Endodermal cell (in vitro differentiated cells): ENCODE data around the gene CYTH3. TPM values are rescaled to one million over a fixed set of nuclear protein-coding genes. Genes with fewer than 3 reads are reported as not detected.

ENCODE experiments used
- DNase-seq: peaks from one replicate; pipeline ENCODE4 v3.0.0-alpha.2; 2017
- H3K27ac ChIP-seq: 2 replicates; pipeline ENCODE4 v1.5.1; 2013; ENCODE audit warnings: mild to moderate bottlenecking, low read depth, low read length, moderate library complexity
- H3K27me3 ChIP-seq: 2 replicates; pipeline ENCODE4 v1.6.1; 2013; ENCODE audit warnings: mild to moderate bottlenecking, low read length, moderate library complexity; ENCODE audit not compliant: insufficient read depth, control insufficient read depth, poor library complexity, severe bottlenecking
- H3K36me3 ChIP-seq: 2 replicates; pipeline ENCODE4 v1.7.0; 2013; ENCODE audit warnings: mild to moderate bottlenecking, low read length, moderate library complexity; ENCODE audit not compliant: control insufficient read depth, insufficient read depth
- H3K4me1 ChIP-seq: one replicate; pipeline ENCODE4 v1.7.0; 2013; ENCODE audit warnings: low read length; ENCODE audit not compliant: control insufficient read depth, insufficient read depth
- H3K4me3 ChIP-seq: 2 replicates; pipeline ENCODE4 v1.5.1; 2013; ENCODE audit warnings: mild to moderate bottlenecking, low read length, moderate library complexity
- H3K9ac ChIP-seq: 2 replicates; pipeline ENCODE4 v1.6.1; 2013; ENCODE audit warnings: mild to moderate bottlenecking, low read length, moderate library complexity; ENCODE audit not compliant: poor library complexity, severe bottlenecking; ENCODE audit errors: extremely low read depth
- H3K9me3 ChIP-seq: 2 replicates; pipeline ENCODE4 v1.6.1; 2013; ENCODE audit warnings: mild to moderate bottlenecking, low read length, moderate library complexity; ENCODE audit not compliant: control insufficient read depth
- H3K27ac Mint-ChIP-seq: 2 replicates; pipeline ENCODE4 v1.8.0; 2020; ENCODE audit warnings: mixed read lengths
- H3K27me3 Mint-ChIP-seq: 2 replicates; pipeline ENCODE4 v1.8.0; 2021; ENCODE audit warnings: mild to moderate bottlenecking, mixed read lengths; ENCODE audit not compliant: insufficient read depth
- H3K36me3 Mint-ChIP-seq: 2 replicates; pipeline ENCODE4 v1.8.0; 2020; ENCODE audit warnings: low read depth, mixed read lengths
- H3K4me1 Mint-ChIP-seq: 2 replicates; pipeline ENCODE4 v1.8.0; 2020; ENCODE audit warnings: mixed read lengths
- H3K4me3 Mint-ChIP-seq: 2 replicates; pipeline ENCODE4 v1.8.0; 2020; ENCODE audit warnings: mild to moderate bottlenecking, moderate library complexity, mixed read lengths
- H3K9me3 Mint-ChIP-seq: 2 replicates; pipeline ENCODE4 v1.8.0; 2020; ENCODE audit warnings: mild to moderate bottlenecking, mixed read lengths
- CTCF ChIP-seq: fragments of 200-600 bp; sonication (generic); conservative IDR thresholded peaks from 2 replicates; pipeline ENCODE4 v1.5.0; 2021; ENCODE audit warnings: antibody characterized with exemption, mild to moderate bottlenecking
- WGBS, 2 experiments: methylation state at CpG; one replicate each; pipeline versions ENCODE4 v1.1.5 to v1.1.7; 2013; ENCODE audit warnings: missing lambda C conversion rate in 2 of 2, mixed read lengths in 1 of 2; ENCODE audit not compliant: insufficient coverage in 1 of 2, insufficient read length in 1 of 2; 5-methylcytosine and 5-hydroxymethylcytosine counted together
- total RNA-seq, 2 donors: library from RNA; stranded (reverse); fragmentation: NEBNext Ultra II Directional in 1 of 2; extraction: Animal tissue kit (Norgen Biotek cat#: 25700) in 1 of 2; gene quantifications; 2 replicates in 1 of 2; 3 replicates in 1 of 2; pipeline ENCODE4 v1.2.1, GENCODE V29; 2021

CYTH3 gene
- total RNA-seq, 2 donors from 2014 or later = 10.6 to 10.8 TPM

GRCh38 chr7:6149996-6150395, 122.4 kb downstream of the CYTH3 start:
- 93 to 96% methylated on average over 18 to 19 of the region's 19 CpGs for WGBS, 2 experiments
- H3K4me3 Mint-ChIP-seq = no peak overlapping the region
- TF ChIP-seq CTCF = no peak
- no peaks in the 10 kb centered on the region for H3K4me1 ChIP-seq
- H3K27ac ChIP-seq = no peak overlapping the region
- H3K9me3 Mint-ChIP-seq = no peaks in the 10 kb centered on the region
- H3K9me3 ChIP-seq = no peaks in the 10 kb centered on the region
- no peaks in the 10 kb centered on the region for H3K27me3 Mint-ChIP-seq
- H3K27me3 ChIP-seq = no peaks in the 10 kb centered on the region
- H3K9ac ChIP-seq = no peak overlapping the region
- peaks cover 73% of the 10 kb centered on the region for H3K36me3 Mint-ChIP-seq
- peak overlapping the region; percentile 3 for H3K27ac Mint-ChIP-seq
- no peaks in the 10 kb centered on the region for H3K4me1 Mint-ChIP-seq
- peaks cover 73% of the 10 kb centered on the region for H3K36me3 ChIP-seq
- DNase-seq = no peak
- no peak overlapping the region for H3K4me3 ChIP-seq

- H3K27me3 Mint-ChIP-seq = no peaks in the 10 kb centered on the region
- H3K4me1 ChIP-seq = no peaks in the 10 kb centered on the region
- TF ChIP-seq CTCF = no peak
- no peak overlapping the region for H3K27ac ChIP-seq
- no peaks in the 10 kb centered on the region for H3K27me3 ChIP-seq
- no peak overlapping the region for H3K4me3 ChIP-seq
- peaks cover 83% of the 10 kb centered on the region for H3K36me3 ChIP-seq
- H3K36me3 Mint-ChIP-seq = peaks cover 79% of the 10 kb centered on the region
- DNase-seq = no peak
- no peak overlapping the region for H3K9ac ChIP-seq
- no peak overlapping the region for H3K4me3 Mint-ChIP-seq
- no peaks in the 10 kb centered on the region for H3K9me3 Mint-ChIP-seq
- no peaks in the 10 kb centered on the region for H3K9me3 ChIP-seq
- no peaks in the 10 kb centered on the region for H3K4me1 Mint-ChIP-seq
- H3K27ac Mint-ChIP-seq = no peak overlapping the region
- WGBS, 2 experiments = 93 to 96% methylated on average over 17 to 20 of the region's 20 CpGs
Observed at GRCh38 chr7:6148724-6149360, 123.6 kb downstream of the CYTH3 start.

DNA sequence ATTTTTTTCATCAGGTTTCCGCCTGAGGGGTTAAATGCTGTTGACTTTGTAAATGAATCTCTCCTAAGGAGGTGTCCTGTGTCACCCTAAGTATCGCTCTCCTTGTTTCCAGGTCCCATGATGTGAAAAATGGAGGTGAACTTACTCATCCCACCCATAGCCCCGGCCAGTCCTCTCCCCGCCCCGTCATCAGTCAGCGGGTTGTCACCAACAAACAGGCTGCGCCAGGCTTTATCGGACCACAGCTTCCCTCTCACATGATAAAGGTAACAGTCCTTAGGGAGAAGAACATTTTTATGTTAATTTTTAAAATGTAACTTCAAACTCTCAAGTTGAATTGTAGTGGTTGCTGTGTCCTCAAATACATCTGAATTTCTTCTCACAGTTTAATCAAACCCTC, 124.8 kb downstream of the CYTH3 start:
- Mint-ChIP-seq H3K36me3 (peaks cover 82% of the 10 kb centered on the region), H3K27ac (no peak overlapping the region), H3K4me1 (no peaks in the 10 kb centered on the region), H3K27me3 (no peaks in the 10 kb centered on the region), H3K9me3 (no peaks in the 10 kb centered on the region), H3K4me3 (no peak overlapping the region)
- Histone ChIP-seq H3K27me3 (no peaks in the 10 kb centered on the region), H3K4me3 (no peak overlapping the region), H3K36me3 (peaks cover 90% of the 10 kb centered on the region), H3K9ac (no peak overlapping the region), H3K27ac (no peak overlapping the region), H3K4me1 (no peaks in the 10 kb centered on the region), H3K9me3 (no peaks in the 10 kb centered on the region)
- 95% methylated on average over 8 of the region's 8 CpGs; no CpG with 5 or more reads in 1 of the 2 experiments for WGBS, 2 experiments
- DNase-seq = no peak
- no peak for TF ChIP-seq CTCF
